Right atrium auricular region (tissue), 2 donors: ENCODE results near the gene SEMA4C. TPM values are rescaled to one million over a fixed set of nuclear protein-coding genes. Genes with fewer than 3 reads are reported as not detected.

ENCODE experiments used
- DNase-seq: peaks from one replicate; pipeline ENCODE4 v3.0.0-alpha.2; 2019; ENCODE audit warnings: low spot score
- H3K27ac ChIP-seq, 2 donors: fragments of 200-600 bp; sonication (generic); 1 replicate in 1 of 2; 2 replicates in 1 of 2; pipeline ENCODE4 v1.5.1; 2016 to 2019
- H3K27me3 ChIP-seq, 2 donors: fragments of 200-600 bp; sonication (generic); one replicate each; pipeline versions ENCODE4 v1.5.1 to v1.6.0; 2017 to 2019
- H3K36me3 ChIP-seq: fragments of 200-600 bp; sonication (generic); one replicate; pipeline ENCODE4 v1.5.1; 2016
- H3K4me1 ChIP-seq, 2 donors: fragments of 200-600 bp; sonication (generic); one replicate each; pipeline versions ENCODE4 v1.5.1 to v1.6.0; 2017 to 2019
- H3K4me3 ChIP-seq, 2 donors: fragments of 200-600 bp; sonication (generic); 1 replicate in 1 of 2; 2 replicates in 1 of 2; pipeline ENCODE4 v1.5.1; 2017 to 2019; ENCODE audit warnings: mild to moderate bottlenecking in 1 of 2, moderate library complexity in 1 of 2
- H3K9me3 ChIP-seq, 2 donors: fragments of 200-600 bp; sonication (generic); one replicate each; pipeline ENCODE4 v1.5.1; 2019
- total RNA-seq, 2 donors: library from RNA; depleted of rRNA; stranded (reverse); fragments of >200 nt; gene quantifications; one replicate each; pipeline ENCODE4 v1.1.0, GENCODE V29; 2016
- TF ChIP-seq, protein P1 (sequence below), 2 donors: fragments of 200-600 bp; sonication (generic); IDR thresholded peaks; one replicate each; pipeline ENCODE4 v1.5.1; 2019; ENCODE audit warnings: antibody characterized with exemption in 2 of 2

Gene SEMA4C
- total RNA-seq, 2 donors from 2014 or later: 12.0 to 23.3 TPM

DNA sequence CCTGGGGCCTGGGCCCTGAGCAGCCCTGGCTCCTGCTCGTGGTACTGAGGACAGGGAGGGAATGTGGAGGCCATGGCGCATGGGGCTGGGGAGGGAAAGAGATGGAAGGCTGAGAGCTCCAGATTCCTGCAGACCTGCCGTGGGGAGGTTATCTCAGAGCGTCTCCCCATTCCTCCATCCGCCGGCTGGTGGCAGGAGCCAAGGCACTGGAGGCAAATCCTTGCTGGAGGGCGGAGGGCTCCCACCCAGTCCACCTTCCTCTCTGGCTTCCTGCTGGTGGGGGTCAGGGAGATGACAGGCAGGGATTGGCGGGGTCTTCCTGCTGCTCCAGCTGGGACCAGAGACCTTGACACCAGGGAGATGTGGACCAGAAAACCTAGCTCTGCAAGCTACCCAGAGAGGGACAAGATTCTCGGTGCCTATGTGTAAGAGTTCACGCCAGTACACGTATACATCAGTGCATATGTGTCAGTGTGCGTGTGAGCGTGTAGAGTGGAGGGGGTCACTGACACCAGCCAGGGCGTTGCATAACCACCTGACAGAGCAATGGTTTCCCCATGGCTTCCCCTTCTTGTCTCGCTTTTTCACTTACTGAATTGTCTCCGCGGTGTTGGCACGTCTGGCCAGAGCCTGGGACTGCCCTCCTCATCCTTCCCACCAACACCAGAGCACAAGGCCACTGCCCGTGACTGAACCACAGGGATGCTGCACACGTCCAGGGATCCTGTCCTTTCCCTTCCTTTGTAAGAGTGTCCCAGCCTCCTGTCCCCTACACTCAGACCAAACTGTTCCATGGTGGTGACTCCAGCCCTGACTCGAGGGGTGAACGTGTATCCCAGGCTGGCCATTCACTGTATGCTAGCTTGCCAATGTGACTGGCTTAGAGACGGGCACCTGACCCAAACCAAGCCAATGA lies 15.8 kb upstream of the SEMA4C start:
- Histone ChIP-seq H3K27me3 (no peaks in the 10 kb centered on the region), H3K9me3 (no peaks in the 10 kb centered on the region), H3K4me3 (no peak overlapping the region), H3K4me1 (peaks cover 0 to 44% of the 10 kb centered on the region in 2 donors), H3K36me3 (no peaks in the 10 kb centered on the region), H3K27ac (no peak overlapping the region)
- DNase-seq: no peak
- TF ChIP-seq, protein P1, sequence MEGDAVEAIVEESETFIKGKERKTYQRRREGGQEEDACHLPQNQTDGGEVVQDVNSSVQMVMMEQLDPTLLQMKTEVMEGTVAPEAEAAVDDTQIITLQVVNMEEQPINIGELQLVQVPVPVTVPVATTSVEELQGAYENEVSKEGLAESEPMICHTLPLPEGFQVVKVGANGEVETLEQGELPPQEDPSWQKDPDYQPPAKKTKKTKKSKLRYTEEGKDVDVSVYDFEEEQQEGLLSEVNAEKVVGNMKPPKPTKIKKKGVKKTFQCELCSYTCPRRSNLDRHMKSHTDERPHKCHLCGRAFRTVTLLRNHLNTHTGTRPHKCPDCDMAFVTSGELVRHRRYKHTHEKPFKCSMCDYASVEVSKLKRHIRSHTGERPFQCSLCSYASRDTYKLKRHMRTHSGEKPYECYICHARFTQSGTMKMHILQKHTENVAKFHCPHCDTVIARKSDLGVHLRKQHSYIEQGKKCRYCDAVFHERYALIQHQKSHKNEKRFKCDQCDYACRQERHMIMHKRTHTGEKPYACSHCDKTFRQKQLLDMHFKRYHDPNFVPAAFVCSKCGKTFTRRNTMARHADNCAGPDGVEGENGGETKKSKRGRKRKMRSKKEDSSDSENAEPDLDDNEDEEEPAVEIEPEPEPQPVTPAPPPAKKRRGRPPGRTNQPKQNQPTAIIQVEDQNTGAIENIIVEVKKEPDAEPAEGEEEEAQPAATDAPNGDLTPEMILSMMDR (IDR thresholded peaks at IDR 0.05): no peak

DNA sequence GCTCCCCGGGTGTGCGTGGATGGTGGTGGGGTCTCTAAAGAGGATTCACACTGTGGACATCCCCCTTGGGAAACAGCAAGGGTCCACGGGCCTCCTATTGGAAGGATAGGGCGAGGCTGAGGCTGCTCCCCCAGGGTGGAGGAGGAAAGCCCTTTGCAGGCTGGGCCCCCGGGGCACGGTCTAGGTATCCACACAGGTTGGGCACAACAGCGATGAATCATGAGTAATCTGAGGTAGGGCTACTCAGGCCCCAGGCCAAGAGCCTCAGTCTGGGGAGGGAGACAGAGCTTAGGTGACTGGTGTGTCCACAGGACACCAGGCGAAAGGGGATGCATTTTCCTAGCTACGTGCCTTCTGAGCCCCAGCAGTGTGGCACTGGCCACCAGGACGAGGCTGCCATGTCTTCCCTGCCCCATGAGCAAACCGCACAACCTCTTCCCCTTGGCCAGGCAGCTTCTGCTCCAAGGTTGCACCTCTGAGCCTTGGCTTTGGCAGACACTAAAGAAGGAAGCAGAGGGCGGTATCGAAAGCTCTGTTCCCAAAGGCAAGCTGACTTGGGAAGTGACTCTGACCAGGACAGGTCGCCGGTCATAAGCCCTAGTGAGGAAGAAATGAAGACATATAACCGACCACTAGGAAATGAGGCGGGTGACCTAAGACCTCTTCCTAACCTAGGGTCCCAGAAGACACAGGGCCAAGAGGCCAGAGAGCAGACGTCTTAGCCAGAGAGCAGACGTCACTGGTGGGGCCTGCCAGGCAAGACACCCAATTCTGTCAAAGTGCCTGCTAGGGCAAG lies 14.6 kb upstream of the SEMA4C start:
- no peaks in the 10 kb centered on the region for H3K27me3 ChIP-seq
- TF ChIP-seq, protein P1 (IDR thresholded peaks at IDR 0.05): no peak

DNA sequence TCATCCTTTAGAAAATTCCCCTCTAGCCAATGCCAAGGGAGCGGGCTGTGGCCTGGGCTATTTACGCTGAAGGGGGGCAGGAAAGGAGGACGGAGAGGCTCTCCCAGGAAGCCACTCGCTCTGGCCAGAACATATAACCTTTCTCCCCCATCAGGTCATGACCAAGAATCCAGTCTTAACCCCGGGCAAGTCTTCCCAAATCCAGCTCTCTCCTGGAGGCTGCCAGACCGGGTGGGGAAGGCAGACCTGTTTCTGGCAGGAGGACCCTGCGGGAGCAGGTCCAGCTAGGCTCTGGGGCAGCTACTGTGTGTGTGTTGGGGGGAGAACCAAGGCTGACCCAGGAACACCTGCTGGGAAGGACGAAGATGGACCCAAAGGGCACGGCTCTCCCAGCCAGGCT lies 13.4 kb upstream of the SEMA4C start:
- Histone ChIP-seq H3K36me3 (no peaks in the 10 kb centered on the region), H3K4me3 (no peak overlapping the region), H3K9me3 (no peaks in the 10 kb centered on the region), H3K27me3 (no peaks in the 10 kb centered on the region), H3K4me1 (peaks cover 0 to 34% of the 10 kb centered on the region in 2 donors), H3K27ac (no peak overlapping the region)
- TF ChIP-seq, protein P1 (IDR thresholded peaks at IDR 0.05): no peak
- DNase-seq: no peak

More for the DNA sequence above, 14.6 kb upstream of the SEMA4C start:
- H3K4me1 ChIP-seq: peaks cover 0 to 40% of the 10 kb centered on the region in 2 donors
- no peaks in the 10 kb centered on the region for H3K9me3 ChIP-seq
- H3K4me3 ChIP-seq: no peak overlapping the region
- DNase-seq: no peak
- H3K27ac ChIP-seq: no peak overlapping the region
- no peaks in the 10 kb centered on the region for H3K36me3 ChIP-seq

DNA sequence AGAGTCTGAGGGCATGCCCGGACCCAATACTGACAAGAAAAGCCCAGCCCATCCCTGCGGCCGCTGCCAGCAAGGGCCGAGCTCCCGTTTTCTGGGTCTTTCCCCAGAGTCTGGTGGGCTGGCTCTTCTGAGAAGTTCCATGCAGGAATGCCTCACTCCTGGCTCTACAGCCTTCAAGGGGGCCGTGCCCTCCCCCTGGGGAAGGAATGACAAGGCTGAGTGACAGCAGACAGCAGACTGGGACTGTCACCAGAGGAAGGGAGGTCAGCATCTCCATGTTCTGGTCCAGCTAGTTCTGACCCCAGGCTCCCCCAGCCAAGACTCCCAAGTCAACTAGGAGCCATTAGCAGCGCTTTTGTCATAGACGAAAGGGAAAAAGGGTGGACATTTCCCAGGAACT lies 13.0 kb upstream of the SEMA4C start:
- Histone ChIP-seq H3K27me3 (no peaks in the 10 kb centered on the region), H3K4me3 (no peak overlapping the region), H3K4me1 (peaks cover 0 to 30% of the 10 kb centered on the region in 2 donors), H3K27ac (no peak overlapping the region), H3K9me3 (no peaks in the 10 kb centered on the region), H3K36me3 (no peaks in the 10 kb centered on the region)
- DNase-seq: no peak
- TF ChIP-seq, protein P1 (IDR thresholded peaks at IDR 0.05): no peak

DNA sequence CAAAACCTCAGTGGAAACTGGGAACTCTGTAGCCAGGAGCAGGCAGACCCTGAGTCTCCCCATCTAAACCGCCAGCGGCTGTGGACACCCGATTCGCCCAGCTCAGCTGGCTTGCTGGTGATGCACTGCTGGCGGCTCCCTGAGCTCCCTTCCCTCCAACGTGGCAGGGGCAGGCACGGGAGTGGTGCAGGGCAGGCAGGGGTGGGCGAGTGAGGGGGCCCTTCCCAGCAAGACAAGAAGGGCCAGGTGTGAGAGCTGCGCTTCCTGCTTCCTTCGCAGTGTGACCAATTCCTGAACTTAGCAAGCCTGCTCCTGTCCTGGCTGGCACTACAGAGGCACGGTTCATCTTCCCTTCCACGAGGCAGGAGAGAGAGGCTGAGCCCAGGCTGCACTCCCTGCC lies 12.3 kb upstream of the SEMA4C start:
- no peak for DNase-seq
- Histone ChIP-seq H3K4me3 (no peak overlapping the region), H3K36me3 (no peaks in the 10 kb centered on the region), H3K27me3 (no peaks in the 10 kb centered on the region), H3K27ac (no peak overlapping the region), H3K9me3 (no peaks in the 10 kb centered on the region), H3K4me1 (peaks cover 0 to 23% of the 10 kb centered on the region in 2 donors)
- TF ChIP-seq, protein P1 (IDR thresholded peaks at IDR 0.05): no peak
